ENCODE data around the gene MAML2. TPM values are rescaled to one million over a fixed set of nuclear protein-coding genes. Genes with fewer than 3 reads are reported as not detected.

MAML2 gene
- total and polyA plus RNA-seq, 7 donors, result 2.8 to 20.7 (median 11.8) TPM

DNA sequence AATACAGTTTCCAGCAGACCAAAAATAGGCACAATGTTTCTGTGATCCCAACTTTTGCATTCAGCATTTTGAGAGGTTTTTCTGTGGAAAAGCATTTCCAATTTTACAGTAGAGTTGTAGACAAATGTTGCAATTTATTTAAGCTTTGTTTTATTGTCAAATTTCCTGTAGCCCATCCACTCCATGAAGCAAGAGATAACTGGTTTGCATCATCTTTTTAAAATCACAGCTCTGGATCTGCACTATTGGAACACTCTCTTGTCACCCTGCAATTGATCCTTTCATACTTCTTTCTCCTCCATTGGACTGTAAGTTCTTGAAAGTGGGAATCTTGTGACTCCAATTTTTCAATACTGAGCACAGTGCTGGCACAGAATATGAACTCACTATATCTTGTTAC is 86.0 kb downstream of the MAML2 start:
- Histone ChIP-seq H3K4me1 (peaks cover 0 to 37% (median 18%) of the 10 kb centered on the region in 4 donors), H3K9me3 (no peaks in the 10 kb centered on the region), H3K27me3 (no peaks in the 10 kb centered on the region), H3K4me3 (no peak overlapping the region), H3K27ac (no peak overlapping the region), H3K36me3 (no peaks in the 10 kb centered on the region)
- no peak for DNase-seq
- TF ChIP-seq EP300 (IDR thresholded peaks at IDR 0.05) (no peak), POLR2AphosphoS5 (IDR thresholded peaks at IDR 0.05) (no peak), POLR2A (IDR thresholded peaks at IDR 0.05) (no peak)
- TF ChIP-seq, protein P1, sequence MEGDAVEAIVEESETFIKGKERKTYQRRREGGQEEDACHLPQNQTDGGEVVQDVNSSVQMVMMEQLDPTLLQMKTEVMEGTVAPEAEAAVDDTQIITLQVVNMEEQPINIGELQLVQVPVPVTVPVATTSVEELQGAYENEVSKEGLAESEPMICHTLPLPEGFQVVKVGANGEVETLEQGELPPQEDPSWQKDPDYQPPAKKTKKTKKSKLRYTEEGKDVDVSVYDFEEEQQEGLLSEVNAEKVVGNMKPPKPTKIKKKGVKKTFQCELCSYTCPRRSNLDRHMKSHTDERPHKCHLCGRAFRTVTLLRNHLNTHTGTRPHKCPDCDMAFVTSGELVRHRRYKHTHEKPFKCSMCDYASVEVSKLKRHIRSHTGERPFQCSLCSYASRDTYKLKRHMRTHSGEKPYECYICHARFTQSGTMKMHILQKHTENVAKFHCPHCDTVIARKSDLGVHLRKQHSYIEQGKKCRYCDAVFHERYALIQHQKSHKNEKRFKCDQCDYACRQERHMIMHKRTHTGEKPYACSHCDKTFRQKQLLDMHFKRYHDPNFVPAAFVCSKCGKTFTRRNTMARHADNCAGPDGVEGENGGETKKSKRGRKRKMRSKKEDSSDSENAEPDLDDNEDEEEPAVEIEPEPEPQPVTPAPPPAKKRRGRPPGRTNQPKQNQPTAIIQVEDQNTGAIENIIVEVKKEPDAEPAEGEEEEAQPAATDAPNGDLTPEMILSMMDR (IDR thresholded peaks at IDR 0.05), result no peak
- intact Hi-C loops (cut with DNase I), result no loop called here

DNA sequence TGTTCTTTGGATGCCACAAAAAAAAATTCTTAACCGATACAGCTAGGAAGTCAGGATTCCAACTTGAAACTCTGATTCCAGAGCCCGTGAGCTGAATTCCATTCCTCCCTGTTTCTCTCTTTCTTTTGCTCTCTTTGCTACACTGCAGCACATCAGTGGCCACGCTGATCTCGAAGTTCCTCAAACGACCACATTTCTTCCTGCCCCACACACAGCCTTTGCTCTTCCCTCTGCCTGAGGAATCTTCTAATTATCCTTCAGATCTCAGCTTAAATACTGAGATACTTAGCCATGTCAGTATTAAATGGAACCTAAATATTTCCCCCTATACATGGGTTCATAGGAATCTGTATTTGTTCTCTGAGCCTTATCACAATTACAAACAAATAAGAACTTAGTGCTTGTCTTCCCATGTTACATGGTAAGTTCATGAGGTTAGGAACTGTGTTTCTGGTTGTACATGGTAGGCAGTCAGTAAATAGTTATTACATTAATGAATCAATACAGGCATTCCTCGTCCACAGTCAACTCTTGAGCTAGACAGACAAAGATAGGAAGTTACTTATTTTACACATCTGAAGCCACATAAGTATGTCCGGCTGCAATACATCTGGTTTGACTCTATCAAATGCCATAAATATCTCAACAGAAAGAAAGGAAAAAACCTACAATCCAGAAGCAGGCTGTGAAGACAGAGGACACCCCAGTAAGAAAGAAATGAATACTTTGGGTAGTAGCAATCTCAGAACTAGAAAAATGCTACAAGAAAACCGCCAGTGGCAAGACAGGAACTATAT is 86.6 kb downstream of the MAML2 start:
- Histone ChIP-seq H3K27ac (no peak overlapping the region), H3K36me3 (no peaks in the 10 kb centered on the region), H3K4me1 (peaks cover 0 to 37% (median 18%) of the 10 kb centered on the region in 4 donors), H3K9me3 (no peaks in the 10 kb centered on the region), H3K4me3 (no peak overlapping the region), H3K27me3 (no peaks in the 10 kb centered on the region)
- TF ChIP-seq, protein P1 (IDR thresholded peaks at IDR 0.05), result no peak
- TF ChIP-seq EP300 (IDR thresholded peaks at IDR 0.05) (no peak), POLR2A (IDR thresholded peaks at IDR 0.05) (no peak), POLR2AphosphoS5 (IDR thresholded peaks at IDR 0.05) (no peak)
- DNase-seq, result no peak
- intact Hi-C loops (cut with DNase I), result no loop called here
- 53 to 84% methylated on average over 8 of the region's 8 CpGs for WGBS, 2 donors

DNA sequence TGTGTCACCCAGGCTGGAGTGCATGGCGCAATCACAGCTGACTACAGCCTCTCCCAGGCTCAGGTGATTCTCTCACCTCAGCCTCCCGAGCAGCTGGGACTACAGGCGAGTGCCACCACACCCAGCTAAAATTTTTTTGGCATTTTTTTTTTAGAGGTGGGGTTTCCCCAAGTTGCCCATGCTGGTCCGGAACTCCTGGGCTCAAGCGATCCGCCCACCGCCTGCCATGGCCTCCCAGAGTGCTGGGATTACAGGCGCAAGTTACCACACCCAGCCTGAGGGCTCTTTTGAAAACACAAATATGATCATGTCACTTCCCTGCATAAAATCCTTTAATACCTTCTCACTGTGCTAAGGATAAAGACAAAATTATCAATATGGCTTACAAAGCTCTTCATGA is 88.1 kb downstream of the MAML2 start:
- Histone ChIP-seq H3K4me3 (no peak overlapping the region), H3K27ac (peak overlapping the region in 1 of 4 donors; percentile 10)
- intact Hi-C loops (cut with DNase I), result no loop called here

GRCh38 chr11:96254087-96254486 is 88.9 kb downstream of the MAML2 start:
- 34 to 79% methylated on average over 7 of the region's 7 CpGs for WGBS, 2 donors
- no peaks in the 10 kb centered on the region for H3K27me3 ChIP-seq
- H3K36me3 ChIP-seq, result no peaks in the 10 kb centered on the region
- no peak for DNase-seq
- H3K9me3 ChIP-seq, result no peaks in the 10 kb centered on the region
- intact Hi-C loops (cut with DNase I), result no loop called here
- peaks cover 0 to 33% (median 13%) of the 10 kb centered on the region in 4 donors for H3K4me1 ChIP-seq
- peak in 1 of 4 donors; percentile 11 for TF ChIP-seq POLR2AphosphoS5 (IDR thresholded peaks at IDR 0.05)
- TF ChIP-seq, protein P1 (IDR thresholded peaks at IDR 0.05), result no peak
- no peak overlapping the region for H3K4me3 ChIP-seq
- peak overlapping the region in 1 of 4 donors; percentile 10 for H3K27ac ChIP-seq

More for the DNA sequence above, 88.1 kb downstream of the MAML2 start:
- Histone ChIP-seq H3K9me3 (no peaks in the 10 kb centered on the region), H3K27me3 (no peaks in the 10 kb centered on the region), H3K36me3 (no peaks in the 10 kb centered on the region), H3K4me1 (peaks cover 0 to 37% (median 15%) of the 10 kb centered on the region in 4 donors)
- TF ChIP-seq POLR2A (IDR thresholded peaks at IDR 0.05) (no peak), EP300 (IDR thresholded peaks at IDR 0.05) (no peak), POLR2AphosphoS5 (IDR thresholded peaks at IDR 0.05) (no peak)
- TF ChIP-seq, protein P1 (IDR thresholded peaks at IDR 0.05), result no peak
- WGBS, 2 donors, result 83 to 90% methylated on average over 8 of the region's 8 CpGs
- no peak for DNase-seq
